Neural cell (in vitro differentiated cells): ENCODE results near the gene CDT1. TPM values are rescaled to one million over a fixed set of nuclear protein-coding genes. Genes with fewer than 3 reads are reported as not detected.

Source experiments
- H2AFZ ChIP-seq: fragments of 200-600, 300-800 bp; sonication (generic), shearing (Covaris generic); 2 replicates; pipeline ENCODE4 v1.6.0; 2014; ENCODE audit warnings: low read depth, mild to moderate bottlenecking, antibody characterized with exemption, low read length, moderate library complexity
- H3F3A ChIP-seq: fragments of 200-600 bp; shearing (Covaris generic); 2 replicates; pipeline ENCODE4 v1.6.1; 2016; ENCODE audit warnings: mild to moderate bottlenecking, moderate library complexity, mixed read lengths, antibody characterized with exemption, low read length; ENCODE audit not compliant: insufficient read depth, poor library complexity, severe bottlenecking
- H3K27ac ChIP-seq: fragments of 200-600, 300-800 bp; sonication (generic), shearing (Covaris generic); 2 replicates; pipeline ENCODE4 v1.5.1; 2014; ENCODE audit warnings: mild to moderate bottlenecking, low read length, moderate library complexity
- H3K27me3 ChIP-seq: fragments of 300-800, 200-600 bp; sonication (generic), shearing (Covaris generic); 2 replicates; pipeline ENCODE4 v1.6.0; 2014; ENCODE audit warnings: mild to moderate bottlenecking, low read depth, low read length, moderate library complexity; ENCODE audit not compliant: insufficient read depth
- H3K36me3 ChIP-seq: fragments of 300-800, 200-600 bp; sonication (generic), shearing (Covaris generic); 2 replicates; pipeline ENCODE4 v1.5.1; 2014; ENCODE audit warnings: mild to moderate bottlenecking, antibody characterized with exemption, low read length, moderate library complexity; ENCODE audit not compliant: insufficient read depth
- H3K4me2 ChIP-seq: fragments of 300-800, 200-600 bp; sonication (generic), shearing (Covaris generic); 2 replicates; pipeline ENCODE4 v1.6.0; 2014; ENCODE audit warnings: mild to moderate bottlenecking, low read length
- H3K4me3 ChIP-seq: fragments of 300-800, 200-600 bp; sonication (generic), shearing (Covaris generic); 2 replicates; pipeline ENCODE4 v1.5.1; 2014; ENCODE audit warnings: mild to moderate bottlenecking, low read length, moderate library complexity
- H3K79me2 ChIP-seq: fragments of 200-600 bp; shearing (Covaris generic); replicated peaks from 2 replicates; pipeline ENCODE4 v1.6.0; 2014; ENCODE audit warnings: mild to moderate bottlenecking, low read length, moderate library complexity; ENCODE audit not compliant: insufficient read depth
- H3K9ac ChIP-seq: fragments of 300-800, 200-600 bp; sonication (generic), shearing (Covaris generic); 2 replicates; pipeline ENCODE4 v1.6.1; 2016; ENCODE audit warnings: mild to moderate bottlenecking, low read length, mixed read lengths
- H3K9me2 ChIP-seq: fragments of 200-600 bp; shearing (Covaris generic); 2 replicates; pipeline ENCODE4 v1.6.1; 2016; ENCODE audit warnings: mild to moderate bottlenecking, low read length, mixed read lengths; ENCODE audit not compliant: insufficient read depth
- H3K9me3 ChIP-seq: fragments of 200-600, 300-800 bp; sonication (generic), shearing (Covaris generic); 2 replicates; pipeline ENCODE4 v1.6.1; 2016; ENCODE audit warnings: mild to moderate bottlenecking, mixed run types, low read length, moderate library complexity, mixed read lengths
- H4K20me1 ChIP-seq: fragments of 200-600 bp; shearing (Covaris generic); 2 replicates; pipeline ENCODE4 v1.6.1; 2016; ENCODE audit warnings: mild to moderate bottlenecking, mixed run types; ENCODE audit not compliant: insufficient read depth
- EP300 ChIP-seq: fragments of 450-650 bp; conservative IDR thresholded peaks from 2 replicates; pipeline ENCODE4 v1.6.1; 2014; ENCODE audit warnings: antibody characterized with exemption, mild to moderate bottlenecking, moderate library complexity; ENCODE audit not compliant: poor library complexity, severe bottlenecking
- EZH2 ChIP-seq: fragments of 200-600, 300-800 bp; shearing (Covaris generic), sonication (generic); IDR thresholded peaks from 2 replicates; pipeline ENCODE4 v1.6.1; 2014; ENCODE audit warnings: antibody characterized with exemption, low read length, borderline replicate concordance, mild to moderate bottlenecking; ENCODE audit not compliant: insufficient read depth, poor library complexity, severe bottlenecking
- MXI1 ChIP-seq: fragments of 450-650 bp; conservative IDR thresholded peaks from 2 replicates; pipeline ENCODE4 v1.6.1; 2014; ENCODE audit warnings: antibody characterized with exemption, mild to moderate bottlenecking; ENCODE audit not compliant: poor library complexity, severe bottlenecking
- POLR2AphosphoS5 ChIP-seq: IDR thresholded peaks from 2 replicates; pipeline ENCODE4 v1.6.1; 2012
- RAD21 ChIP-seq: fragments of 450-650 bp; conservative IDR thresholded peaks from 2 replicates; pipeline ENCODE4 v1.6.1; 2014; ENCODE audit warnings: antibody characterized with exemption, mild to moderate bottlenecking, moderate library complexity
- SMC3 ChIP-seq: fragments of 450-650 bp; conservative IDR thresholded peaks from 2 replicates; pipeline ENCODE4 v1.6.1; 2014; ENCODE audit warnings: antibody characterized with exemption, mild to moderate bottlenecking, moderate library complexity; ENCODE audit not compliant: poor library complexity
- TAF1 ChIP-seq: IDR thresholded peaks from 2 replicates; pipeline ENCODE4 v1.6.1; 2012; ENCODE audit warnings: low read depth
- polyA plus RNA-seq: library from polyadenylated mRNA; depleted of rRNA; stranded (reverse); fragments of >200 nt; gene quantifications from 2 replicates; pipeline ENCODE4 v1.2.3, GENCODE V29; 2014
- TF ChIP-seq, protein P1 (sequence below): fragments of 450-650 bp; IDR thresholded peaks from 2 replicates; pipeline ENCODE4 v1.5.1; 2014; ENCODE audit warnings: antibody characterized with exemption, mild to moderate bottlenecking, moderate library complexity; ENCODE audit not compliant: poor library complexity, severe bottlenecking
- TF ChIP-seq, protein P2 (sequence below): IDR thresholded peaks from 2 replicates; pipeline ENCODE4 v1.6.1; 2012; ENCODE audit warnings: borderline replicate concordance

Gene CDT1
- polyA plus RNA-seq, 1 donor from 2014 or later = 1.0 TPM

DNA sequence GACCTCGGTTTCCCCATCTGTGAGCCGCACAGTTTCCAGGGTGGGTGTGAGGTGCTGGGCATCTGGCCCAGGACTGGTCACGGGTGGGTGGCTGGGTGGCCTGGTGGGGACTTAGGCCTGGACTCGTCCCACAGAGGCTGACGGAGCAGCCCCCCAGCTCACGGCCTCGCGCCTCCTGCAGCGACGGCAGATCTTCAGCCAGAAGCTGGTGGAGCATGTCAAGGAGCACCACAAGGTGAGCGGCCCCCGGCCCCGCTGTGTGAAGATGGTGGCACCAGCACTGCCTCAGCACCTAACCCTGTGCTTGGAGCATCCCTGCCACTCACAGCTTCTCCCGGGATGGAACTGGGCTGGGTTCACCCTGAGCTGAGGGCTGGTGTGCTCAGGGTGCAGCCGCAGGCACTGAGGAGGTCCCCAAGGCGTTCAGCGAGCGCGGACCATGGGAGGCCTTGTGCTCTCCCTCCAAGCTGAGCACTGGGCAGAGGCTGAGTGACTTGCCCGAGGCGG lies 2.4 kb downstream of the CDT1 start:
- Histone ChIP-seq H3K27me3 (no peaks in the 10 kb centered on the region), H2AFZ (no peak overlapping the region), H3K27ac (no peak overlapping the region), H4K20me1 (no peaks in the 10 kb centered on the region), H3K9me2 (no peaks in the 10 kb centered on the region), H3K9me3 (no peaks in the 10 kb centered on the region), H3K4me3 (no peak overlapping the region), H3K4me2 (no peak overlapping the region), H3F3A (no peaks in the 10 kb centered on the region), H3K9ac (no peak overlapping the region), H3K79me2 (peaks cover 7% of the 10 kb centered on the region), H3K36me3 (no peaks in the 10 kb centered on the region)
- TF ChIP-seq EZH2 (no peak), POLR2AphosphoS5 (no peak), RAD21 (no peak), MXI1 (no peak), TAF1 (no peak), SMC3 (no peak), EP300 (no peak)
- TF ChIP-seq, protein P1, sequence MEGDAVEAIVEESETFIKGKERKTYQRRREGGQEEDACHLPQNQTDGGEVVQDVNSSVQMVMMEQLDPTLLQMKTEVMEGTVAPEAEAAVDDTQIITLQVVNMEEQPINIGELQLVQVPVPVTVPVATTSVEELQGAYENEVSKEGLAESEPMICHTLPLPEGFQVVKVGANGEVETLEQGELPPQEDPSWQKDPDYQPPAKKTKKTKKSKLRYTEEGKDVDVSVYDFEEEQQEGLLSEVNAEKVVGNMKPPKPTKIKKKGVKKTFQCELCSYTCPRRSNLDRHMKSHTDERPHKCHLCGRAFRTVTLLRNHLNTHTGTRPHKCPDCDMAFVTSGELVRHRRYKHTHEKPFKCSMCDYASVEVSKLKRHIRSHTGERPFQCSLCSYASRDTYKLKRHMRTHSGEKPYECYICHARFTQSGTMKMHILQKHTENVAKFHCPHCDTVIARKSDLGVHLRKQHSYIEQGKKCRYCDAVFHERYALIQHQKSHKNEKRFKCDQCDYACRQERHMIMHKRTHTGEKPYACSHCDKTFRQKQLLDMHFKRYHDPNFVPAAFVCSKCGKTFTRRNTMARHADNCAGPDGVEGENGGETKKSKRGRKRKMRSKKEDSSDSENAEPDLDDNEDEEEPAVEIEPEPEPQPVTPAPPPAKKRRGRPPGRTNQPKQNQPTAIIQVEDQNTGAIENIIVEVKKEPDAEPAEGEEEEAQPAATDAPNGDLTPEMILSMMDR = no peak
- TF ChIP-seq, protein P2, sequence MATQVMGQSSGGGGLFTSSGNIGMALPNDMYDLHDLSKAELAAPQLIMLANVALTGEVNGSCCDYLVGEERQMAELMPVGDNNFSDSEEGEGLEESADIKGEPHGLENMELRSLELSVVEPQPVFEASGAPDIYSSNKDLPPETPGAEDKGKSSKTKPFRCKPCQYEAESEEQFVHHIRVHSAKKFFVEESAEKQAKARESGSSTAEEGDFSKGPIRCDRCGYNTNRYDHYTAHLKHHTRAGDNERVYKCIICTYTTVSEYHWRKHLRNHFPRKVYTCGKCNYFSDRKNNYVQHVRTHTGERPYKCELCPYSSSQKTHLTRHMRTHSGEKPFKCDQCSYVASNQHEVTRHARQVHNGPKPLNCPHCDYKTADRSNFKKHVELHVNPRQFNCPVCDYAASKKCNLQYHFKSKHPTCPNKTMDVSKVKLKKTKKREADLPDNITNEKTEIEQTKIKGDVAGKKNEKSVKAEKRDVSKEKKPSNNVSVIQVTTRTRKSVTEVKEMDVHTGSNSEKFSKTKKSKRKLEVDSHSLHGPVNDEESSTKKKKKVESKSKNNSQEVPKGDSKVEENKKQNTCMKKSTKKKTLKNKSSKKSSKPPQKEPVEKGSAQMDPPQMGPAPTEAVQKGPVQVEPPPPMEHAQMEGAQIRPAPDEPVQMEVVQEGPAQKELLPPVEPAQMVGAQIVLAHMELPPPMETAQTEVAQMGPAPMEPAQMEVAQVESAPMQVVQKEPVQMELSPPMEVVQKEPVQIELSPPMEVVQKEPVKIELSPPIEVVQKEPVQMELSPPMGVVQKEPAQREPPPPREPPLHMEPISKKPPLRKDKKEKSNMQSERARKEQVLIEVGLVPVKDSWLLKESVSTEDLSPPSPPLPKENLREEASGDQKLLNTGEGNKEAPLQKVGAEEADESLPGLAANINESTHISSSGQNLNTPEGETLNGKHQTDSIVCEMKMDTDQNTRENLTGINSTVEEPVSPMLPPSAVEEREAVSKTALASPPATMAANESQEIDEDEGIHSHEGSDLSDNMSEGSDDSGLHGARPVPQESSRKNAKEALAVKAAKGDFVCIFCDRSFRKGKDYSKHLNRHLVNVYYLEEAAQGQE = no peak

DNA sequence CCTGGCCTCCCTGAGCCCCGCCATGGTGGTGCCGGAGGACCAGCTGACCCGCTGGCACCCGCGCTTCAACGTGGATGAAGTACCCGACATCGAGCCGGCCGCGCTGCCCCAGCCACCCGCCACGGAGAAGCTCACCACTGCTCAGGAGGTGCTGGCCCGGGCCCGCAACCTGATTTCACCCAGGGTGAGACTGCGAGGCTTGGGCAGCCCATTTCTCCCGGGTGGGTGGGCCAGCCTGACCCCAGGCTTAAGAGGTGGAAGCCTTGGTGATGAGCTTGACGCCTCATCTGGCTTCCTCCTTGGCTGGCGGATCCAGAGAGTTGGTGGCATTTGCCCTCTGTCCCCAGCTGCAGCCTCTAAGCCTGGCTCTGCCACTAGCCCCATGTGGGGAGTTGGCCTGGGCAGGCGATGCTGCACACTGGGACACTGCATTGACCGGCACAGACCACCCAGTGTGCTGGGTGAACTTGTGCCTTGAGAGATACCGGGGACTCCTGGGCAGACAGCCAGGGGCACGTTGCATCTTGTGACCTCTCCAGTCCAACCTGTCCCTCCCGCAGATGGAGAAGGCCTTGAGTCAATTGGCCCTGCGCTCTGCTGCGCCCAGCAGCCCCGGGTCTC lies 3.0 kb downstream of the CDT1 start:
- H3K36me3 ChIP-seq = no peaks in the 10 kb centered on the region
- H3K27me3 ChIP-seq = no peaks in the 10 kb centered on the region
- no peak overlapping the region for H3K4me2 ChIP-seq
- TF ChIP-seq EP300 = no peak
- TF ChIP-seq RAD21 = no peak
- no peak for TF ChIP-seq TAF1
- TF ChIP-seq, protein P1 = no peak
- TF ChIP-seq, protein P2 = no peak
- TF ChIP-seq POLR2AphosphoS5 = no peak
- TF ChIP-seq EZH2 = no peak
- no peak for TF ChIP-seq SMC3
- no peak for TF ChIP-seq MXI1
- no peak overlapping the region for H2AFZ ChIP-seq
- no peaks in the 10 kb centered on the region for H3K9me2 ChIP-seq
- H3K4me3 ChIP-seq = no peak overlapping the region
- no peaks in the 10 kb centered on the region for H4K20me1 ChIP-seq
- no peak overlapping the region for H3K27ac ChIP-seq
- no peak overlapping the region for H3K9ac ChIP-seq
- H3K79me2 ChIP-seq = peaks cover 7% of the 10 kb centered on the region
- no peaks in the 10 kb centered on the region for H3F3A ChIP-seq
- no peaks in the 10 kb centered on the region for H3K9me3 ChIP-seq
